Activated naive CD4-positive, alpha-beta T cell (primary cell): Measurements from ENCODE around the gene LRRIQ1.

Source experiments
- DNase-seq, 4 experiments: peaks; one replicate each; lab custom pipeline; 2025; lab: John Stamatoyannopoulos, UW

Gene LRRIQ1

GRCh38 chr12:85060916-85061315, 24.8 kb downstream of the LRRIQ1 start:
- no peak for DNase-seq

- no peak for DNase-seq
Measured at GRCh38 chr12:85065837-85066482, 29.8 kb downstream of the LRRIQ1 start.

GRCh38 chr12:85072826-85073225, 36.7 kb downstream of the LRRIQ1 start:
- DNase-seq = no peak

GRCh38 chr12:85076688-85077430, 40.7 kb downstream of the LRRIQ1 start:
- no peak for DNase-seq

- DNase-seq = no peak
Measured at GRCh38 chr12:85085066-85085465, 48.9 kb downstream of the LRRIQ1 start.

GRCh38 chr12:85089792-85090191, 53.6 kb downstream of the LRRIQ1 start:
- no peak for DNase-seq

- DNase-seq = no peak
Measured at GRCh38 chr12:85092814-85093370, 56.7 kb downstream of the LRRIQ1 start.

- no peak for DNase-seq
Measured at GRCh38 chr12:85095501-85095900, 59.4 kb downstream of the LRRIQ1 start.

GRCh38 chr12:85130646-85131045, 94.5 kb downstream of the LRRIQ1 start:
- DNase-seq = no peak

- no peak for DNase-seq
Measured at GRCh38 chr12:85138833-85139232, 102.7 kb downstream of the LRRIQ1 start.

GRCh38 chr12:85147331-85147730, 111.2 kb downstream of the LRRIQ1 start:
- DNase-seq = no peak

GRCh38 chr12:85152311-85152729, 116.2 kb downstream of the LRRIQ1 start:
- no peak for DNase-seq

- no peak for DNase-seq
Measured at GRCh38 chr12:85155791-85156190, 119.6 kb downstream of the LRRIQ1 start.

- no peak for DNase-seq
Measured at GRCh38 chr12:85156569-85156968, 120.4 kb downstream of the LRRIQ1 start.

- no peak for DNase-seq
Measured at GRCh38 chr12:85157035-85157603, 121.0 kb downstream of the LRRIQ1 start.

GRCh38 chr12:85163752-85164321, 127.7 kb downstream of the LRRIQ1 start:
- DNase-seq = no peak

GRCh38 chr12:85179680-85180270, 143.6 kb downstream of the LRRIQ1 start:
- DNase-seq = no peak

- DNase-seq = no peak
Measured at GRCh38 chr12:85182699-85183098, 146.5 kb downstream of the LRRIQ1 start.

- DNase-seq = no peak
Measured at GRCh38 chr12:85183855-85184254, 147.7 kb downstream of the LRRIQ1 start.

- DNase-seq = no peak
Measured at GRCh38 chr12:85186236-85186635, 150.1 kb downstream of the LRRIQ1 start.

- DNase-seq = no peak
Measured at GRCh38 chr12:85188619-85189018, 152.5 kb downstream of the LRRIQ1 start.

- no peak for DNase-seq
Measured at GRCh38 chr12:85190728-85191127, 154.6 kb downstream of the LRRIQ1 start.
